ENCODE measurements around the gene ISM1. TPM values are rescaled to one million over a fixed set of nuclear protein-coding genes. Genes with fewer than 3 reads are reported as not detected.
A peak's percentile ranks its signal among the peaks of the same experiment; 100 is the strongest.

ISM1 gene
- total RNA-seq, 1 donor from 2014 or later: 4.1 TPM

- H3K27ac ChIP-seq: no peak overlapping the region
- peak; percentile 84 for ATAC-seq
- no peak for TF ChIP-seq CTCF (IDR thresholded peaks at IDR 0.05)
- H3K4me1 ChIP-seq: peaks cover 12% of the 10 kb centered on the region
- intact Hi-C loops (cut with DNase I): no loop called here
- DNase-seq: peak; percentile 80
- H3K36me3 ChIP-seq: no peaks in the 10 kb centered on the region
- no peaks in the 10 kb centered on the region for H3K9me3 ChIP-seq
- peak overlapping the region; percentile 53 for H3K4me3 ChIP-seq
- H3K27me3 ChIP-seq: peaks cover 18% of the 10 kb centered on the region
Measured at GRCh38 chr20:13221673-13222318, 722 bp downstream of the ISM1 start.

GRCh38 chr20:13222319-13222716 is 1.2 kb downstream of the ISM1 start:
- intact Hi-C loops (cut with DNase I): no loop called here
- peaks cover 12% of the 10 kb centered on the region for H3K4me1 ChIP-seq
- DNase-seq (no peak), ATAC-seq (no peak)
- H3K4me3 ChIP-seq: peak overlapping the region; percentile 53
- H3K36me3 ChIP-seq: no peaks in the 10 kb centered on the region
- no peak for TF ChIP-seq CTCF (IDR thresholded peaks at IDR 0.05)
- peaks cover 18% of the 10 kb centered on the region for H3K27me3 ChIP-seq
- H3K27ac ChIP-seq: no peak overlapping the region
- H3K9me3 ChIP-seq: no peaks in the 10 kb centered on the region

- Histone ChIP-seq H3K27me3 (peaks cover 18% of the 10 kb centered on the region), H3K36me3 (no peaks in the 10 kb centered on the region), H3K27ac (no peak overlapping the region), H3K9me3 (no peaks in the 10 kb centered on the region), H3K4me3 (no peak overlapping the region), H3K4me1 (peaks cover 12% of the 10 kb centered on the region)
- intact Hi-C loops (cut with DNase I): no loop called here
- DNase-seq: no peak
- TF ChIP-seq CTCF (IDR thresholded peaks at IDR 0.05): no peak
- ATAC-seq: no peak
Measured at GRCh38 chr20:13223736-13224520, 2.9 kb downstream of the ISM1 start.

GRCh38 chr20:13226367-13226766 is 5.3 kb downstream of the ISM1 start:
- peaks cover 7% of the 10 kb centered on the region for H3K27me3 ChIP-seq
- no peak for ATAC-seq
- no peaks in the 10 kb centered on the region for H3K36me3 ChIP-seq
- no peak overlapping the region for H3K4me3 ChIP-seq
- H3K4me1 ChIP-seq: no peaks in the 10 kb centered on the region
- no peaks in the 10 kb centered on the region for H3K9me3 ChIP-seq
- no peak for DNase-seq
- no peak for TF ChIP-seq CTCF (IDR thresholded peaks at IDR 0.05)
- H3K27ac ChIP-seq: no peak overlapping the region
- intact Hi-C loops (cut with DNase I): no loop called here

- H3K27me3 ChIP-seq: no peaks in the 10 kb centered on the region
- no peaks in the 10 kb centered on the region for H3K4me1 ChIP-seq
- no peaks in the 10 kb centered on the region for H3K9me3 ChIP-seq
- intact Hi-C loops (cut with DNase I): no loop called here
- ATAC-seq (no peak), DNase-seq (no peak)
- H3K4me3 ChIP-seq: no peak overlapping the region
- no peaks in the 10 kb centered on the region for H3K36me3 ChIP-seq
- H3K27ac ChIP-seq: no peak overlapping the region
- no peak for TF ChIP-seq CTCF (IDR thresholded peaks at IDR 0.05)
Measured at GRCh38 chr20:13228771-13229170, 7.7 kb downstream of the ISM1 start.

Data from upper lobe of right lung (tissue), 1 donor.